Kidney capillary endothelial cell (primary cell): Measurements from ENCODE around the gene RBBP8.

Experiments
- DNase-seq: peaks from one replicate; pipeline ENCODE4 v3.0.0-alpha.2; 2018; ENCODE audit warnings: low spot score

Gene RBBP8

DNA sequence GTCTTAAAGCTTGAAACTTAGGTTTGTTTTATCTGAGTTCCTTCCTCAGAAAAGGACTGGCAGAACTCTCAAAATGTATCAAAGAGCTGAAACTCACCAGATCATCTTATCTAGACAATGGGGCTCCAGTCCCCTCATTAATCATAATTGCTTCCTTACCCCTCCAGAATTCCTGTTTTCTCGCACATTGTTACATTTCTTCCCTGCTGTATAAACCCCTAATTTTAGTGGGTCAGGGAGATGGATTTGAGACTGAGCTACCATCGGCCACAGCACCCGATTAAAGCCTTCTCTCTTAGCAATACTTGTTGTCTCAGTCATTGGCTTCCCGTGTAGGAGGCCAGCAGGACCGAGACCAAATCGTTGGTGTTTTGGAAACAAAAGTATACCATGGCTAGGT lies 130.4 kb downstream of the RBBP8 start:
- no peak for DNase-seq

DNA sequence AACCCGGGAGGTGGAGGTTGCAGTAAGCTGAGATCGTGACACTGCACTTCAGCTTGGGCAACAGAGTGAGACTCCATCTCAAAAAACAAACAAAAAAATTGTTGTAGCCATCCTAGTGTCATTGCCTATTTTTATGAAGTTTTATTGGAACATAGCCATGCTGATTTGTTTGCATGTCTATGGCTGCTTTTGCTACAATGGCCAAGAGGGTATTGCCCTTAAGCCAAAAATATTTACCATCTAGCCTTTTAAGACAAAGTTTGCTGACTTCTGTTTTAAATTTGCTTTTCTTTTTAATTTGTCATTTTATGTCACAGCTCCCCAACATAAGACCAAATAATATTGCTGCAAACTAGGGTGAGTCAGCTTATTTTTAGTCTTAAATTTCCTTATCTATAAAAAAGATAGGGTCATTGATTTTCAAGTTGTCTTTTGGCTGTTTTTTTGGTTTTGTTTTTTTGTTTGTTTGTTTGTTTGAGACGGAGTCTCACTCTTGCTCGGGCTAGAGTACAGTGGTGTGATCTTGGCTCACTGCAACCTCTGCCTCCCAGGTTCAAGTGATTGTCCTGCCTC lies 132.2 kb downstream of the RBBP8 start:
- no peak for DNase-seq

DNA sequence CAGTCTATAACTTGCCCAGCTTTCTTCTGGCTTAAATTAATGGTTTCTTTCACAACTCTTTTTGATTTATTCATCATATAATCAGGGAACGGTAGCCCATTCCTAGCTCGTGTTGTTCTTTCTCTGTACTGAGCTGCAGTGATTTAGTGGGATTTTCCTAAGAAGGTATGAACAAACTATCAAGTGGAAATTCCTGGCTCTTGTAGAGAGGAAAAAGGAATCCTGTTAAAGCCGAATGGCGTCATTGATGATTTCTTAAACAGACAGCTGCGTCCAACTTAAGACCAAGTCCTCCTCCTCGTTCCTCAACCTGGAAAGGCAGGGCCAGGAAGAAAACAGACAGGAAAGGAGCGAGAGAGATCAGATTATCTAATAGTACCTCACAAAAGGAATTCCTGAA lies 132.9 kb downstream of the RBBP8 start:
- DNase-seq, result no peak

DNA sequence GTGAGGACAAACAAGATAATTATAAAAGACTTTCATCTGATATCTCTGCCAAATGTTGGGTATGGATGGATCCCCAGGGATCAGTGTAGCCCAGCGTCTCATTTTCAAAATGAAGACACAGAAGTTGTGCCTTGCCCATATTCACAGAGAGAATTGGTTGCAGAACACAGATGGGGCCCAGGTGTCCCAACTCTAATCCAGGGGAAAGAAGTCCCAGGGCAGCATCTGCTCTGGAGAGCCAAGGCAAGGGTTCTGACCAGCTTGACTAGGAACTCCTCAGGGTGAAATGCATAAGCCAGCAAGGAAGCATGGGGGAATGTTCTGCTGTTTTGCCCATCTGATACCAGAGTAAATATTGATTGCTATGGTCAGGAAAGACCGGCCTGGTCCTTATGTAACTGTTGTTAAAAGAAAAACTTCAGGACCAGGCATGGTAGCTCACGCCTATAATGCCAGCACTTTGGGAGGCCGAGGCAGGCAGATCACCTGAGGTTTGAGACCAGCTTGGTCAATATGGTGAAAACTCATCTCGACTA lies 133.4 kb downstream of the RBBP8 start:
- no peak for DNase-seq

DNA sequence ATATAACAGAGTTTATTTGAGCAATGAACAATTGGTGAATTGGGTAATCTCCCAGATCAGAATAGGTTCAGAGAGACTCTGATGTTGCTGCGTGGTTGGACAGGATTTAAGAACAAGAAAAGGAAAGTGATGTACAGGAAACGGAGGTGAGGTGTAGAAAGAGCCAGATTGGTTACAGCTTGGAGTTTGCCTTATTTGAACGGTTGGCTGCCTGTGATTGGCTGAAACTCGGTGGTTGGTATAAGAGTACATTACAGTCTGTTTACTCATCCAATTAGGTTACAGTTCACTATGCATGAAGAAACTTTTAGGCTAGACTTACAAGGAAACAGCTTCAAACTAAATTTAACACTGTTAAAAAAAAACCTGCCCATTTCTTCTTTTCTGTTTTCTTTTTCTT lies 134.1 kb downstream of the RBBP8 start:
- DNase-seq, result no peak

DNA sequence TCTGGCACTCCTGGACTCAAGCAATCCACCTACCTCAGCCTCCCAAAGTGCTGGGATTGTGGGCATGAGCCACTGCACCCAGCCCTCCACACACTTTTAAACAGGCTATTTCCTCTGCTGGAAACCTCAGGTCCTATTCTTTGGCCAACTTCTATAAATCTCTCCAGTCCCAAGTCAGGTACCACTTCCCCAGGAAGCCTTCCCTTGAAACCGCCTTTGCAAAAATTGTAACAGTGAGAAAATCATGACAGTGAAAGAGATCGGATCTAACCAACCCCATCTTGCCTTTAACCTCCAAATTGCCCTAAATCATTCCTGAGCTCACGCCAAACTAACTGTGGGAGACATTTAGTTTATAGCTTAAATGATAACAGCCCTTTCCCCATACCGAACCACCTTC lies 134.9 kb downstream of the RBBP8 start:
- no peak for DNase-seq

DNA sequence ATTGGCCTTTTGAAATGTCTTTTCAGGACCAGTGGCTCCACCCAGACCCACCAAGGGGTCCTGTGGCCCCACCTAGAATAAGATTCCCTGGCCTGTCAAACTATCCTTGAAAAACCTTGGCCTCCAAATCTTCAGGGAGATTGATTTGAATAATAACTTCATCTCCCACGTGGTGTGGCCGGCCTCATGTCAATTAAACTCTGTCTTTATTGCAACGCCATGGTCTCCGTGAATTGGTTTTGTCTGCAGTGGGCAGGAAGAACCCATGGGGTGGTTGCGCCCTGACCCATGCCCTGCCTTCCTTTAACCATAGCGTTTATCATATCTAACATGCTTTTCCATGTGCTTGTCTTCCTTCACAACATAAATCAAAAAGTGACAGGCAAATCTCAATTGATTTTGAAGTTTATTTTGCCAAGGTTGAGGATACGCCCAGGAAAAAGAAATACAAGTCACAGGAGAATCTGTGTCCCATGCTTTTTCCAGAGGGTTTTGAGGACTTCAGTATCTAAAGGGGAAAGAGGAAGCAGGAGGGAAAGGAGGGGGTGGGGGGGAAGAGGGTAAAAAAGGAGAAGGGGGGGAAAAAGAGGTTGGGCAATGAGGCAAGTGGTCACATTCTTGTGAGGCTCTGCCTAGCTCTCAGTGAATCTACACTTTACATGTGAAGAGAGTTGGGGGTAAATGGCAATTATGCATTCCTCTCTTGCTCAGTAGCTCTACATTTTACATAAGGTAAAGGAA lies 135.6 kb downstream of the RBBP8 start:
- no peak for DNase-seq

GRCh38 chr18:23069481-23069880 lies 136.4 kb downstream of the RBBP8 start:
- no peak for DNase-seq

DNA sequence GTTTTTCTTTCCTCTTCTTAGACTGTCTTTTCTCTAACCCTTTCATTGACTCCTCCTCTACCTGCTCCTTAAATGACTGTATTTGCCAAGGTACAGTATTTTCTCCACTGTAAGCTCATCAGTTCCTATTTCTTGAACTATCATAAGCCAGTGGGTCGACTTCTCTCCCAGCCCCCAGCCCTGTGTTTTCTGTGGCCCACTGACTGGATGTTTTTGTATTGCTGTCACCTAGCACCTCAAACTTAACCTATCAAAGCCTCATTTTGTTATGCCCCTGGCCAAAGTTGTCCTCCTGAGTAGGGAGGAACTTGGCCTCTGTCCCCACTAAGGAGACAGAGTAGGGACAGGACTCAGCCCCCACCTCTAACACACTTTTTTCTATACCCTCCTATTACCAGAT lies 136.8 kb downstream of the RBBP8 start:
- no peak for DNase-seq

DNA sequence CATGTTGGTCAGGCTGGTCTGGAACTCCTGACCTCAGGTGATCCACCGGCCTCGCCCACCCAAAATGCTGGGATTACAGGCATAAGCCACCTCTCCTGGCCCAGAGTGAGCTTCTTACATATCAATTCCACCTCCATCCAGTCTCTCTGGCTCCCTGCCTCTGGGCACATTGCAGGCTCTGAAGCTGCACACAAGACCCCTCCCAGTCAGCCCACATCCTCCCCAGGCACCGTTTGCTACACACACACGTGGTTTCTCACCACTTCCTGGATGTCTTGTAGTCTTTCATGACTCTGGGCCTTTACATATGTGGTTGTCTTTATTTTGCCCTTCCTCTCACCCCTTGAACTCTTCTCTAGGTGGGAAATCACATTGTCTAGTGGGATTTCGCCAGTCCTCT lies 138.2 kb downstream of the RBBP8 start:
- no peak for DNase-seq

GRCh38 chr18:23072079-23072478 lies 139.0 kb downstream of the RBBP8 start:
- no peak for DNase-seq

- DNase-seq, result no peak
These were observed 141.0 kb downstream of the RBBP8 start for GRCh38 chr18:23073996-23074606.
